Mammary epithelial cell (primary cell): ENCODE results near the gene PRICKLE2.

Experiments used
- EZH2 ChIP-seq: IDR thresholded peaks from 2 replicates; pipeline ENCODE4 v1.6.1; 2012; ENCODE audit warnings: low read length, inconsistent platforms, borderline replicate concordance
- TF ChIP-seq, protein P1 (sequence below), 2 donors: IDR thresholded peaks in 1 of 2; conservative IDR thresholded peaks in 1 of 2; 2 replicates each; pipeline ENCODE4 v1.5.1; 2011 to 2012; ENCODE audit warnings: inconsistent platforms in 2 of 2, low read length in 2 of 2, mild to moderate bottlenecking in 2 of 2, control low read depth in 1 of 2, low read depth in 1 of 2; ENCODE audit not compliant: insufficient read depth in 1 of 2; ENCODE audit errors: extremely low read depth in 1 of 2

GRCh38 chr3:64130436-64130835 lies 94.8 kb downstream of the PRICKLE2 start:
- TF ChIP-seq, protein P1, sequence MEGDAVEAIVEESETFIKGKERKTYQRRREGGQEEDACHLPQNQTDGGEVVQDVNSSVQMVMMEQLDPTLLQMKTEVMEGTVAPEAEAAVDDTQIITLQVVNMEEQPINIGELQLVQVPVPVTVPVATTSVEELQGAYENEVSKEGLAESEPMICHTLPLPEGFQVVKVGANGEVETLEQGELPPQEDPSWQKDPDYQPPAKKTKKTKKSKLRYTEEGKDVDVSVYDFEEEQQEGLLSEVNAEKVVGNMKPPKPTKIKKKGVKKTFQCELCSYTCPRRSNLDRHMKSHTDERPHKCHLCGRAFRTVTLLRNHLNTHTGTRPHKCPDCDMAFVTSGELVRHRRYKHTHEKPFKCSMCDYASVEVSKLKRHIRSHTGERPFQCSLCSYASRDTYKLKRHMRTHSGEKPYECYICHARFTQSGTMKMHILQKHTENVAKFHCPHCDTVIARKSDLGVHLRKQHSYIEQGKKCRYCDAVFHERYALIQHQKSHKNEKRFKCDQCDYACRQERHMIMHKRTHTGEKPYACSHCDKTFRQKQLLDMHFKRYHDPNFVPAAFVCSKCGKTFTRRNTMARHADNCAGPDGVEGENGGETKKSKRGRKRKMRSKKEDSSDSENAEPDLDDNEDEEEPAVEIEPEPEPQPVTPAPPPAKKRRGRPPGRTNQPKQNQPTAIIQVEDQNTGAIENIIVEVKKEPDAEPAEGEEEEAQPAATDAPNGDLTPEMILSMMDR (conservative IDR thresholded peaks at IDR 0.05 in 1 of 2, IDR thresholded peaks at IDR 0.05 in 1 of 2; ENCODE audit: extremely low read depth in 1 of 2, insufficient read depth in 1 of 2, low read depth in 1 of 2, low read length in 2 of 2) = no peak
- no peak for TF ChIP-seq EZH2
